Effector memory CD4-positive, alpha-beta T cell (primary cell): Measurements from ENCODE around the gene PDE4D.

ENCODE experiments used
- DNase-seq, 3 donors: peaks; one replicate each; pipeline ENCODE4 v3.0.0-alpha.2; 2020
- H3K27ac ChIP-seq: 2 replicates; pipeline ENCODE4 v1.7.0; 2013; ENCODE audit warnings: mild to moderate bottlenecking, low read length, moderate library complexity; ENCODE audit not compliant: insufficient read depth, poor library complexity, severe bottlenecking
- H3K27me3 ChIP-seq: replicated peaks from 2 replicates; pipeline ENCODE4 v1.7.0; 2013; ENCODE audit warnings: mild to moderate bottlenecking, low read length; ENCODE audit not compliant: insufficient read depth, control insufficient read depth, poor library complexity, severe bottlenecking
- H3K36me3 ChIP-seq: 2 replicates; pipeline ENCODE4 v1.7.0; 2013; ENCODE audit warnings: mild to moderate bottlenecking, low read length, moderate library complexity; ENCODE audit not compliant: control insufficient read depth, insufficient read depth
- H3K4me1 ChIP-seq: 2 replicates; pipeline ENCODE4 v1.7.0; 2013; ENCODE audit warnings: low read length, mild to moderate bottlenecking; ENCODE audit not compliant: control insufficient read depth, insufficient read depth, poor library complexity, severe bottlenecking
- H3K4me3 ChIP-seq: 2 replicates; pipeline ENCODE4 v1.7.0; 2013; ENCODE audit warnings: low read length, low read depth, mild to moderate bottlenecking; ENCODE audit not compliant: insufficient read depth, poor library complexity, severe bottlenecking
- H3K9me3 ChIP-seq: 2 replicates; pipeline ENCODE4 v1.7.0; 2013; ENCODE audit warnings: mild to moderate bottlenecking, low read length, moderate library complexity; ENCODE audit not compliant: control insufficient read depth

Gene PDE4D

GRCh38 chr5:58927181-58927580, 966.3 kb downstream of the PDE4D start:
- no peak for DNase-seq
- H3K4me1 ChIP-seq, result no peaks in the 10 kb centered on the region
- no peak overlapping the region for H3K27ac ChIP-seq
- H3K36me3 ChIP-seq, result no peaks in the 10 kb centered on the region
- no peaks in the 10 kb centered on the region for H3K27me3 ChIP-seq
- H3K4me3 ChIP-seq, result no peak overlapping the region
- no peaks in the 10 kb centered on the region for H3K9me3 ChIP-seq

GRCh38 chr5:58926541-58926935, 967.0 kb downstream of the PDE4D start:
- Histone ChIP-seq H3K4me1 (no peaks in the 10 kb centered on the region), H3K36me3 (no peaks in the 10 kb centered on the region), H3K9me3 (no peaks in the 10 kb centered on the region), H3K4me3 (no peak overlapping the region), H3K27ac (no peak overlapping the region), H3K27me3 (no peaks in the 10 kb centered on the region)
- DNase-seq, result no peak

- Histone ChIP-seq H3K9me3 (no peaks in the 10 kb centered on the region), H3K36me3 (no peaks in the 10 kb centered on the region), H3K27ac (no peak overlapping the region), H3K27me3 (no peaks in the 10 kb centered on the region), H3K4me1 (no peaks in the 10 kb centered on the region), H3K4me3 (no peak overlapping the region)
- DNase-seq, result no peak
Measured at GRCh38 chr5:58925627-58926540, 967.6 kb downstream of the PDE4D start.

GRCh38 chr5:58924306-58924705, 969.2 kb downstream of the PDE4D start:
- Histone ChIP-seq H3K4me3 (no peak overlapping the region), H3K27ac (no peak overlapping the region), H3K9me3 (no peaks in the 10 kb centered on the region), H3K4me1 (no peaks in the 10 kb centered on the region), H3K36me3 (no peaks in the 10 kb centered on the region), H3K27me3 (no peaks in the 10 kb centered on the region)
- DNase-seq, result no peak

- H3K36me3 ChIP-seq, result no peaks in the 10 kb centered on the region
- no peak overlapping the region for H3K27ac ChIP-seq
- H3K4me1 ChIP-seq, result no peaks in the 10 kb centered on the region
- H3K9me3 ChIP-seq, result no peaks in the 10 kb centered on the region
- no peak for DNase-seq
- H3K4me3 ChIP-seq, result no peak overlapping the region
- no peaks in the 10 kb centered on the region for H3K27me3 ChIP-seq
Measured at GRCh38 chr5:58923355-58923754, 970.2 kb downstream of the PDE4D start.

- no peak for DNase-seq
- H3K4me1 ChIP-seq, result no peaks in the 10 kb centered on the region
- H3K36me3 ChIP-seq, result no peaks in the 10 kb centered on the region
- H3K27ac ChIP-seq, result no peak overlapping the region
- no peaks in the 10 kb centered on the region for H3K9me3 ChIP-seq
- no peak overlapping the region for H3K4me3 ChIP-seq
- H3K27me3 ChIP-seq, result no peaks in the 10 kb centered on the region
Measured at GRCh38 chr5:58922461-58923171, 970.9 kb downstream of the PDE4D start.

- Histone ChIP-seq H3K36me3 (no peaks in the 10 kb centered on the region), H3K27me3 (no peaks in the 10 kb centered on the region), H3K4me1 (no peaks in the 10 kb centered on the region), H3K4me3 (no peak overlapping the region), H3K27ac (no peak overlapping the region), H3K9me3 (no peaks in the 10 kb centered on the region)
- no peak for DNase-seq
Measured at GRCh38 chr5:58921159-58921558, 972.4 kb downstream of the PDE4D start.

GRCh38 chr5:58919833-58920232, 973.7 kb downstream of the PDE4D start:
- H3K9me3 ChIP-seq, result no peaks in the 10 kb centered on the region

More at GRCh38 chr5:58919833-58920232, 973.7 kb downstream of the PDE4D start:
- H3K36me3 ChIP-seq, result no peaks in the 10 kb centered on the region
- no peak overlapping the region for H3K4me3 ChIP-seq
- DNase-seq, result no peak
- no peaks in the 10 kb centered on the region for H3K27me3 ChIP-seq
- H3K27ac ChIP-seq, result no peak overlapping the region
- no peaks in the 10 kb centered on the region for H3K4me1 ChIP-seq
